NOMO-1 (cell line): ENCODE results near the gene MYOCD.
A peak's percentile ranks its signal among the peaks of the same experiment; 100 is the strongest.
"Not testable (repeated sequence)": the region's sequence is repeated elsewhere in the genome, so short reads cannot be mapped to it uniquely, and the experiment has no call there.

Experiments
- DNase-seq, 2 experiments: peaks; one replicate each; lab custom pipeline; 2025; ENCODE audit not compliant: unreplicated experiment in 2 of 2; lab: John Stamatoyannopoulos, UW

Gene MYOCD, protein sequence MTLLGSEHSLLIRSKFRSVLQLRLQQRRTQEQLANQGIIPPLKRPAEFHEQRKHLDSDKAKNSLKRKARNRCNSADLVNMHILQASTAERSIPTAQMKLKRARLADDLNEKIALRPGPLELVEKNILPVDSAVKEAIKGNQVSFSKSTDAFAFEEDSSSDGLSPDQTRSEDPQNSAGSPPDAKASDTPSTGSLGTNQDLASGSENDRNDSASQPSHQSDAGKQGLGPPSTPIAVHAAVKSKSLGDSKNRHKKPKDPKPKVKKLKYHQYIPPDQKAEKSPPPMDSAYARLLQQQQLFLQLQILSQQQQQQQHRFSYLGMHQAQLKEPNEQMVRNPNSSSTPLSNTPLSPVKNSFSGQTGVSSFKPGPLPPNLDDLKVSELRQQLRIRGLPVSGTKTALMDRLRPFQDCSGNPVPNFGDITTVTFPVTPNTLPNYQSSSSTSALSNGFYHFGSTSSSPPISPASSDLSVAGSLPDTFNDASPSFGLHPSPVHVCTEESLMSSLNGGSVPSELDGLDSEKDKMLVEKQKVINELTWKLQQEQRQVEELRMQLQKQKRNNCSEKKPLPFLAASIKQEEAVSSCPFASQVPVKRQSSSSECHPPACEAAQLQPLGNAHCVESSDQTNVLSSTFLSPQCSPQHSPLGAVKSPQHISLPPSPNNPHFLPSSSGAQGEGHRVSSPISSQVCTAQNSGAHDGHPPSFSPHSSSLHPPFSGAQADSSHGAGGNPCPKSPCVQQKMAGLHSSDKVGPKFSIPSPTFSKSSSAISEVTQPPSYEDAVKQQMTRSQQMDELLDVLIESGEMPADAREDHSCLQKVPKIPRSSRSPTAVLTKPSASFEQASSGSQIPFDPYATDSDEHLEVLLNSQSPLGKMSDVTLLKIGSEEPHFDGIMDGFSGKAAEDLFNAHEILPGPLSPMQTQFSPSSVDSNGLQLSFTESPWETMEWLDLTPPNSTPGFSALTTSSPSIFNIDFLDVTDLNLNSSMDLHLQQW

DNA sequence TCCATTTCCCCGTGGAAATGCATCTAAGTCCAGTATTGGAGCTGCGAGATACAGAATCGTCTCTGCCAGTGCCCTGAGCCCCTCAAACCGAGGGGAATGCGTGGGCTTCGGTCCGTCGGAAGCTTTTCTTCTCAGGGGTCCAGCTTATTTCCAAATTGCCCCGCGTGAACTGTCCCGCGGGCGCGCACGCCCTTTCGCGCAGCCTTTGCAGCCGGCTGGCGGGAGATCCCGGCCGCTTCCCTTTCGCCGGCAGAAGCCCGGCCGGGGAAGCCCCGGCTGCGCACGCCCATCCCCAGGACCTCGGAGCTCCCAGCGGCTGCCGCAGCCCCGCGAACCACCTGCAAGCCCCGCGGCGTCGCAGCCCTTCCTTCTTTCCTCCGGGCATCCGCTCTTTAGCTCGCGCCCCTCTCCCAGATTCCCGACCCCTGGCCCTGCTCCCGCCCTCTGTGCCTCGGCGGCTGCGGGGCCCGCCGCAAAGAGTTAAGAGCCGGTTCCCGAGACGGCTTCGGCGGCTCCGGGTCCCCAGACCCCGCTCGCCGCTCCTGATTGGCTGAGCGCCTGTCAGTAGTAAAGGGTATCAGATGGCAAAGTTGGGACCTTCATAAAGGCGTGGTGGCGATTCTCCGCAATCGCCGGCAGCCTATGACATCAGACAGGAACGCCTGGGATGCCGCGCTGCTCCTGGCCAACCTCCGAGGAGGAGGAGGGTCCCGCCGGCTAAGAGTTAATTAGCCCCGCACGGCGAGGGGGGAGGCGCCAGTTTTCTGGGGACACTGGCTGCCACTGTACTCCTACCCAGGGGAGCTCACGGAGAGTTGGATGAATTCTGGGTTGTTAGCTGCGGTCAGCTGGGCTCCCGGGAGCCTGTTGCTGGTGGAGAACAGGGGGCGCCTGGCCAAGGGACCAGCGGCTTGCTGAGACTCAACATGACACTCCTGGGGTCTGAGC lies at the start of gene MYOCD:
TSS of gene MYOCD (plus strand) at position 628 of the 948 bp plus-strand sequence. CDS start at position 927, 299 bp downstream.
- DNase-seq, result no peak

DNA sequence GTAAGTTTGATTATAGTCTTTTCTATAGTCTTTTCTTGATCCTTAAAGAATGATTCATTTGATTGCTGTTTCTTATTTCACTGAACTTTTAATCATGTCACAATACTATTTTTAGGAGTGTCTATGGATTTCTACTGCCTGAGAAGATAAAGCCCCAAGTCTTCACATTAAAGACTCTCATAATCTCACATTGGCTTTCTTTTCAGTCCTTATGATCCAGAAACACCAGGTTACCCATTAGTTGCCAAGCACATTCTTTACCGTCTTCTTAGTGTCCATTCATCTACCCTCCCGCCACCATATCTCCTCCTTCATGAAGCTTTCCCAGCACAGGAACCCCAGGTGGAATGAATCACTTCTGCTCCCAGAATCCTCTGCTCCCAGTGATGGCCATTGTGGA lies 49.5 kb upstream of the MYOCD start:
- no peak for DNase-seq

- no peak for DNase-seq
Measured at GRCh38 chr17:12618557-12618956, 47.1 kb upstream of the MYOCD start.

DNA sequence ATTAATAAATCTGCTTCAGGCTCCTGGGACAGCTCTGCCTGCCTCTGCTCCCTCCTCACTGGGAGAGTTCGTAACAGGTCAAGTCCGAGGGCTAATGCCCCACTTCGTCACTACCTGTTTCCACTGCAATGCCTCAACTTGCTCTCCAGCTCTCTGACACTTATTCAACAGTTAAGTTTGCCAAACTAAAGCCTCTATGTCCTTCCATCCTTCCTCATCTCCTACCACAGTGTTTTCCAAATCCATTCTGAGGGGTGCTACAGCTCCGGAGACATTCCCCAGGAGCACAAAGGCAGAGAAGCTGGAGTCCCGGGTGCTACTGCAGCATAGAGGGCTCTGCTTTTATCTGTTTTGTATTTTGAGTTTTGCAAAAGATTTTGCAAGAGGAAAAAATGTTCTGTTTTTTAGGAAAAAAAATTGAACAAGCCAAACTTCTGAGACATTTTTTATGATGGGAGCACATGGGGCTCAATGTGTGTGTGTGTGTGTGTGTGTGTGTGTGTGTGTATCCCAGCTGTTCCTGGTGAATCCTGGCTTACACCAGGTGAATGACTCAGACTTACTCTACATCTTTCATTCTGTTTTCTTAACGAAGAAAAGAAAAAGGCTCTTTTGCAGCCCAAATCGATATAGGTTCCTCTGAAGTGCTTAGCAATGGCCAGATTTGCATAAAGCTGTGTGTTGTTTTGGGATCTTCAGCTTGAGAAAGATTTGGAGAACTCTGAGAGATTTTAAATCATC lies 46.1 kb upstream of the MYOCD start:
- no peak for DNase-seq

DNA sequence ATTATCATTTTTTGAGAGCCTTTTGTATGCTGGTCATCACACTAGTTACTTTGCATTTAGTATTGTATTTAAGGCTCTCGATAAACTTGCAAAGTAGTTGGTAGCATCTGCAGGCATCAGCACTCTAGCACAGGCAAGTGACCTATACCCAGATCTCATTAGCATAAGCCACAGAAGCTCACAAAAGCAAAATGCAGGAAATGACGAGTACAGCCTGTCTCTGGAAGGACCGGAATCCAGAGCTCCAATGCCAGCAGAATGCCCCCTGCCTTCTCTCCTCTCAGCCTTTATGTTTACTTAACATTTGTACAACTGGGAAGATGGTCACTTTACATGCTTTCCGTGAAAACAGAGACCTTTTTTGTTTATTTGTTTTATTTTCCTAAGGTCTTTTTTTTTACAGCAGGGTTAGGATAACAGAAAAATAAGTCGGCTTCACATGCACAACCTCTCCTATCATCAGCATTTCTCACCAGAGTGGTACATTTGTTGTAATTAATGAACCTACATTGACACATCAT lies 45.4 kb upstream of the MYOCD start:
- no peak for DNase-seq

- no peak for DNase-seq
Measured at GRCh38 chr17:12622726-12623125, 43.0 kb upstream of the MYOCD start.

DNA sequence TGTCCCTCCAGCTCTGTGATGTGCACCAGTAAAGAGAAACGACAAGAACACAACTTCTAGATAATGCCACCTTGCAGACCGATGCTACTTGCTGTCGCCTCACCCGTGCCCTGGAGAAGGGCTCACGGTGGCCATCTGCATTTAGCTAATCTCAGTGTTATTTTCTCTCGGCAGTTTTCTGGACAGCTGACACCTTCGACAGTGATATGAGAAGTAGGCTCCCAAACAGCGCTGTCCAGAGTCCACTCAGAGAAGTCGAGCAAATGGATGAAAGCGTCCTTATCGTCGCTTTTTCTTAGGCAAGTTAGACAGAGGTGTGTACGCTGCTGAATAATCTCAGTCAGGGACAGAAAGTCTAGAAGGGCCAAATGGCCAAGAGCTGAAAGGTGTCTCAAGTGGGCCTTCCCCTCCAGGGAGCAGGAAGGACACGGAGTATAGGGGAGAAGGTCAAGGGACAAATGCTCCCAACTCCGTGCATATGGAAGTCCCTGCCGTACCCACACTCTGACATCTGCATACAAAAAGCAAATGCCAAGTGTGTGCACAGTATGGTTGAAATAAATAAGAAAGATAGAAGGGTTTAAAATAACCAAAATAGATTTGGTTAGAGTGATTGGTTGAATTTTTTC lies 42.4 kb upstream of the MYOCD start:
- no peak for DNase-seq

GRCh38 chr17:12624211-12624610 lies 41.5 kb upstream of the MYOCD start:
- DNase-seq, result no peak

DNA sequence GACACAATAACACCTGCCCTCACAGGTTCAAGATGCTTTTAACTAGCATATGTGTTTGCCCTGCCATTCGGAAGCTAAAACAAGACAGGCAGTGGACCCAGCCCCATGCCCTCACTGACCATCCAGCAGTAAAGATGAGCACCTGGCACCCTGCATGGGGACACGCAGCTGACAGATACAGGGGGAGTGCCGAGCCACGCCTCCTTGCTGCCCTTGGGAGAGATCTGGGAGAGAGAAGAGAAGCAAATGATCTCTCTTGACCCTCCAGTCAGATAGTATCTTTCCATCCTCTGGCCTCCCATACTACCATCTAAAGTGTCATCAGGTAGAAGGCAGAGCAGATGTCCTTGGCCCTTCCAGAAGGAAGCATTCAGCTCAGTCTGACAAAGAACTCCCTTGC lies 40.6 kb upstream of the MYOCD start:
- no peak for DNase-seq

- no peak for DNase-seq
Measured at GRCh38 chr17:12627177-12627629, 38.5 kb upstream of the MYOCD start.

DNA sequence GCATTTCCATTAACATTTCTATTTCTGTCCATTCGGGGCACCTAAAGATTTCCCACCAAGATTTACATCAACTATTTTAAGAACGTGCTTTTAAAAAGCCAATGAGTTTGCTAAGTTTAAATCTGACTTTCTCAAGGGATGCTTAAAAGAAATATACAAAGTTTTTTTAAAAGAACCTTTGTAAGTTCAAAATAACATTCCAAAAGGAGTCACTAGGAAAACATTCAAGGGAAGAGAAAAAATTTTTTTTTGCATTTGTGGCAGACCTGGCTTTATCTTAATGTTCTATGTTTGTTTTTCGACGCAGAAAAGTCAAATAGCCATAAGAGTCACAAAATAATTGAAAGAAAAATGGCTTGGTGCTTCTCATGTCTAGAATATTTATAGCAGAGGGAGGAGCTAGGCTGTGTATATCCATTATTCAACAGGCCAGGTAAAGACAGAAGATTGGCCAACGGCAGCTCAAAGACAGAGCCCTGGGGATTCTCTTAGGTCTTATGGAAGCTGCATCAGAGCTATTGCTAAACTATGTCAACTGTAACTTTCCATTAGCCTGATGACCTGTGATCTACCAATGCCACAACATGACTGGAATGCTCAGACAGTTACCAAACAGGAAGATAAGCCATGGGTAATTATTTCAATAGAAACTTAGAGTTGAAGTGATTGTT lies 37.8 kb upstream of the MYOCD start:
- no peak for DNase-seq

GRCh38 chr17:12631076-12631475 lies 34.6 kb upstream of the MYOCD start:
- DNase-seq, result no peak

GRCh38 chr17:12632785-12633184 lies 32.9 kb upstream of the MYOCD start:
- DNase-seq, result no peak

- DNase-seq, result no peak
Measured at GRCh38 chr17:12634789-12635414, 30.8 kb upstream of the MYOCD start.

GRCh38 chr17:12635996-12636395 lies 29.7 kb upstream of the MYOCD start:
- DNase-seq, result not testable (repeated sequence)

DNA sequence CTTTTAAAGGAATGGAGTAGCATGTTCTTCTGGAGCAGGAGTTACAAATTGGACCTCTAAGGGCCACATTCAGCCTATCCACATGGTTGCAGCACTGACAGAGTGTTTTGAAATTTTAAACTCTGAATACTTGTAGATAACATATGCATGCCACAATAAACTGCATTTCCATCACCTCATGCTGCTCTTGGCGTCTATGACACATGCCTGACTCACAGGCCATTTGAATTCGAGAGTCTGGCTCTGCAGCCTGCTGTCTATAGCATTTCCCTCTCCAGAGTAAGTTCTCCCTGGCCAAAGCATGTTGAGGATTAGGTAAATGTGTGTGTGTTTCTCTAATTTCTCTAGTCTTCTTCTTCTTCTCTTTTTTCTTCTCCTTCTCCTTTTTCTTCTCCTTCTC lies 28.7 kb upstream of the MYOCD start:
- peak; percentile 7 to 55 for DNase-seq

- DNase-seq, result peak; percentile 83 to 85
Measured at GRCh38 chr17:12637745-12638651, 27.7 kb upstream of the MYOCD start.
